Neuron (in vitro differentiated cells): Measurements from ENCODE around the gene FOLR1.
"Not testable (repeated sequence)": the region's sequence is repeated elsewhere in the genome, so short reads cannot be mapped to it uniquely, and the experiment has no call there.

ENCODE experiments used
- H2AFZ ChIP-seq: one replicate; pipeline ENCODE4 v1.6.1; 2013; ENCODE audit warnings: low read depth, mild to moderate bottlenecking, inconsistent platforms, low read length, moderate library complexity
- H3K27me3 ChIP-seq: one replicate; pipeline ENCODE4 v1.6.1; 2013; ENCODE audit warnings: low read length; ENCODE audit not compliant: insufficient read depth
- H3K36me3 ChIP-seq: one replicate; pipeline ENCODE4 v1.6.1; 2013; ENCODE audit warnings: low read length; ENCODE audit not compliant: insufficient read depth
- H3K4me1 ChIP-seq: one replicate; pipeline ENCODE4 v1.6.1; 2013; ENCODE audit warnings: low read length; ENCODE audit not compliant: insufficient read depth
- H3K4me3 ChIP-seq: 2 replicates; pipeline ENCODE4 v1.5.1; 2013; ENCODE audit warnings: mild to moderate bottlenecking, low read length, moderate library complexity
- H3K9me3 ChIP-seq: one replicate; pipeline ENCODE4 v1.6.1; 2013; ENCODE audit warnings: low read length

The FOLR1 gene

GRCh38 chr11:72169754-72170153, 22.2 kb upstream of the FOLR1 start:
- H3K36me3 ChIP-seq, H3K4me3 ChIP-seq, H3K4me1 ChIP-seq, H3K9me3 ChIP-seq, H2AFZ ChIP-seq: not testable (repeated sequence)
- H3K27me3 ChIP-seq: peaks cover 16% of the 10 kb centered on the region

- H3K27me3 ChIP-seq: peaks cover 16% of the 10 kb centered on the region
- not testable (repeated sequence) for H2AFZ ChIP-seq, H3K4me3 ChIP-seq, H3K4me1 ChIP-seq, H3K36me3 ChIP-seq, H3K9me3 ChIP-seq
Measured at GRCh38 chr11:72172043-72172442, 19.9 kb upstream of the FOLR1 start.

GRCh38 chr11:72173291-72173690, 18.6 kb upstream of the FOLR1 start:
- Histone ChIP-seq H3K4me3 (no peak overlapping the region), H3K36me3 (no peaks in the 10 kb centered on the region), H2AFZ (no peak overlapping the region), H3K4me1 (no peaks in the 10 kb centered on the region), H3K9me3 (no peaks in the 10 kb centered on the region), H3K27me3 (peaks cover 16% of the 10 kb centered on the region)

GRCh38 chr11:72174302-72175070, 17.5 kb upstream of the FOLR1 start:
- Histone ChIP-seq H3K4me1 (no peaks in the 10 kb centered on the region), H3K27me3 (peaks cover 19% of the 10 kb centered on the region), H3K36me3 (no peaks in the 10 kb centered on the region), H2AFZ (no peak overlapping the region), H3K4me3 (no peak overlapping the region), H3K9me3 (no peaks in the 10 kb centered on the region)

GRCh38 chr11:72177656-72178055, 14.3 kb upstream of the FOLR1 start:
- Histone ChIP-seq H3K4me1 (no peaks in the 10 kb centered on the region), H3K36me3 (no peaks in the 10 kb centered on the region), H3K27me3 (peaks cover 12% of the 10 kb centered on the region), H3K4me3 (no peak overlapping the region), H3K9me3 (no peaks in the 10 kb centered on the region), H2AFZ (no peak overlapping the region)

GRCh38 chr11:72179049-72179803, 12.7 kb upstream of the FOLR1 start:
- Histone ChIP-seq H3K4me3 (no peak overlapping the region), H3K9me3 (no peaks in the 10 kb centered on the region), H3K36me3 (no peaks in the 10 kb centered on the region), H3K4me1 (no peaks in the 10 kb centered on the region), H3K27me3 (peaks cover 6% of the 10 kb centered on the region), H2AFZ (no peak overlapping the region)

- H3K4me3 ChIP-seq: no peak overlapping the region
- H2AFZ ChIP-seq: no peak overlapping the region
- H3K9me3 ChIP-seq: no peaks in the 10 kb centered on the region
- no peaks in the 10 kb centered on the region for H3K36me3 ChIP-seq
- H3K4me1 ChIP-seq: no peaks in the 10 kb centered on the region
- peaks cover 6% of the 10 kb centered on the region for H3K27me3 ChIP-seq
Measured at GRCh38 chr11:72179804-72180396, 12.0 kb upstream of the FOLR1 start.

- H3K4me1 ChIP-seq, H3K27me3 ChIP-seq, H2AFZ ChIP-seq, H3K36me3 ChIP-seq, H3K4me3 ChIP-seq, H3K9me3 ChIP-seq: not testable (repeated sequence)
Measured at GRCh38 chr11:72180892-72181552, 10.9 kb upstream of the FOLR1 start.

GRCh38 chr11:72181553-72181958, 10.4 kb upstream of the FOLR1 start:
- not testable (repeated sequence) for H3K36me3 ChIP-seq, H3K4me1 ChIP-seq, H3K4me3 ChIP-seq, H3K9me3 ChIP-seq, H2AFZ ChIP-seq, H3K27me3 ChIP-seq

GRCh38 chr11:72188267-72188666, 3.7 kb upstream of the FOLR1 start:
- Histone ChIP-seq H3K27me3 (no peaks in the 10 kb centered on the region), H3K9me3 (no peaks in the 10 kb centered on the region), H3K36me3 (no peaks in the 10 kb centered on the region), H3K4me3 (no peak overlapping the region), H2AFZ (no peak overlapping the region), H3K4me1 (peaks cover 3% of the 10 kb centered on the region)

GRCh38 chr11:72189455-72190250, 2.3 kb upstream of the FOLR1 start:
- Histone ChIP-seq H3K36me3 (no peaks in the 10 kb centered on the region), H3K4me1 (peaks cover 3% of the 10 kb centered on the region), H3K9me3 (no peaks in the 10 kb centered on the region), H2AFZ (no peak overlapping the region), H3K27me3 (no peaks in the 10 kb centered on the region), H3K4me3 (no peak overlapping the region)

- no peaks in the 10 kb centered on the region for H3K9me3 ChIP-seq
- peaks cover 2% of the 10 kb centered on the region for H3K27me3 ChIP-seq
- H2AFZ ChIP-seq: no peak overlapping the region
- no peak overlapping the region for H3K4me3 ChIP-seq
- H3K36me3 ChIP-seq: no peaks in the 10 kb centered on the region
- peaks cover 3% of the 10 kb centered on the region for H3K4me1 ChIP-seq
Measured at GRCh38 chr11:72190631-72191071, 1.3 kb upstream of the FOLR1 start.
